B cell (primary cell): ENCODE measurements around the gene FHIT.

Experiments
- EZH2 ChIP-seq: IDR thresholded peaks from 2 replicates; pipeline ENCODE4 v1.6.1; 2012; ENCODE audit warnings: borderline replicate concordance, low read depth, mild to moderate bottlenecking, moderate library complexity, low read length; ENCODE audit not compliant: insufficient read depth, poor library complexity, severe bottlenecking
- TF ChIP-seq, protein P1 (sequence below): fragments of 200-600 bp; IDR thresholded peaks from one replicate; pipeline ENCODE4 v1.8.0; 2022; ENCODE audit warnings: antibody characterized with exemption, mild to moderate bottlenecking

DNA sequence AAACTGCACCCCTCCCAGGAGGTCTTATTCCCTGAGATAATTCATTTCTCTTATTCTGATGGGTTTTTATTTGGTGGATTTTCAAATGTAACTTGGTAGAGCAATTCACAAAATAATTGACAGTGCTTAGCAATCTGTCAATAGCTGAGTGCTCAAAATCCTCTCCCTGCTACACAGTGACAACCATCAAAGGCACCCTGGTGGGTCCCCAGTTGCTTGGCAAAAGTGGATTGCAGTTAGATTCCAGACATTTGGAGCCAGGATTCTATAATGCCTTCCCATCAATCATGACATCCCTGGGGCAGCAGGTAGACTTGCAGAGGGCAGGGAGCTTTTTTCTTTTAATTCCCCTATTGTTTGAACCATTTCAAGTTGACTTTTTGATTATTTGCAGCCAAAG, 59.0 kb downstream of the FHIT start:
- TF ChIP-seq, protein P1, sequence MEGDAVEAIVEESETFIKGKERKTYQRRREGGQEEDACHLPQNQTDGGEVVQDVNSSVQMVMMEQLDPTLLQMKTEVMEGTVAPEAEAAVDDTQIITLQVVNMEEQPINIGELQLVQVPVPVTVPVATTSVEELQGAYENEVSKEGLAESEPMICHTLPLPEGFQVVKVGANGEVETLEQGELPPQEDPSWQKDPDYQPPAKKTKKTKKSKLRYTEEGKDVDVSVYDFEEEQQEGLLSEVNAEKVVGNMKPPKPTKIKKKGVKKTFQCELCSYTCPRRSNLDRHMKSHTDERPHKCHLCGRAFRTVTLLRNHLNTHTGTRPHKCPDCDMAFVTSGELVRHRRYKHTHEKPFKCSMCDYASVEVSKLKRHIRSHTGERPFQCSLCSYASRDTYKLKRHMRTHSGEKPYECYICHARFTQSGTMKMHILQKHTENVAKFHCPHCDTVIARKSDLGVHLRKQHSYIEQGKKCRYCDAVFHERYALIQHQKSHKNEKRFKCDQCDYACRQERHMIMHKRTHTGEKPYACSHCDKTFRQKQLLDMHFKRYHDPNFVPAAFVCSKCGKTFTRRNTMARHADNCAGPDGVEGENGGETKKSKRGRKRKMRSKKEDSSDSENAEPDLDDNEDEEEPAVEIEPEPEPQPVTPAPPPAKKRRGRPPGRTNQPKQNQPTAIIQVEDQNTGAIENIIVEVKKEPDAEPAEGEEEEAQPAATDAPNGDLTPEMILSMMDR: no peak
- TF ChIP-seq EZH2: no peak
